ENCODE measurements around the gene NYNRIN. TPM values are rescaled to one million over a fixed set of nuclear protein-coding genes. Genes with fewer than 3 reads are reported as not detected.

Gene NYNRIN
- total RNA-seq, 1 experiment from 2014 or later, result 0.57 TPM

- DNase-seq (ENCODE audit: low read depth), result no peak
Observed at GRCh38 chr14:24415421-24416253, 16.8 kb downstream of the NYNRIN start.

- no peak for DNase-seq (ENCODE audit: low read depth)
Observed at GRCh38 chr14:24416254-24416931, 17.6 kb downstream of the NYNRIN start.

DNA sequence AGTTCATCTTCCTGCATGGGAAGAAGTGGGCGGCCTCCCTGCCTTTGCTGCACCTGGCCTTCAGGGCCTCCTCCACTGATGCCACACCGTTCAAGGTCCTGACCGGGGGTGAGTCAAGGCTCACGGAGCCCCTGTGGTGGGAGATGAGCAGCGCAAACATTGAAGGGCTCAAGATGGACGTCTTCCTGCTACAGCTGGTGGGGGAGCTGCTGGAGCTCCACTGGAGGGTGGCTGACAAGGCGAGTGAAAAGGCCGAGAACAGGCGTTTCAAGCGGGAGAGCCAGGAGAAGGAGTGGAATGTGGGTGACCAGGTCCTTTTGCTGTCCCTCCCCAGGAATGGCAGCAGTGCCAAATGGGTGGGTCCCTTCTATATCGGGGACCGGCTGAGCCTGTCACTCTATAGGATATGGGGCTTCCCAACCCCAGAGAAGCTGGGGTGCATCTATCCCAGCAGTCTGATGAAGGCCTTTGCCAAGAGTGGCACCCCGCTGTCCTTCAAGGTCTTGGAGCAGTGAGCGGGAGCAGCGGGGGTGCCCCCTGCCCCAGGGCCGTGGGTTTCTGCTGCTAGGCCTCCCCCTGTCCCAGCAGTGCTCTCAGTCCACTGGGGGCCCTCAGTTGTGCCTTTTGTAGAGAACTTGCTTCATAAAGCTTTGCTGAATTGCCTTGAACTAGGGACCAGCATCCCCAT is 18.3 kb downstream of the NYNRIN start:
- no peak for DNase-seq (ENCODE audit: low read depth)

DNA sequence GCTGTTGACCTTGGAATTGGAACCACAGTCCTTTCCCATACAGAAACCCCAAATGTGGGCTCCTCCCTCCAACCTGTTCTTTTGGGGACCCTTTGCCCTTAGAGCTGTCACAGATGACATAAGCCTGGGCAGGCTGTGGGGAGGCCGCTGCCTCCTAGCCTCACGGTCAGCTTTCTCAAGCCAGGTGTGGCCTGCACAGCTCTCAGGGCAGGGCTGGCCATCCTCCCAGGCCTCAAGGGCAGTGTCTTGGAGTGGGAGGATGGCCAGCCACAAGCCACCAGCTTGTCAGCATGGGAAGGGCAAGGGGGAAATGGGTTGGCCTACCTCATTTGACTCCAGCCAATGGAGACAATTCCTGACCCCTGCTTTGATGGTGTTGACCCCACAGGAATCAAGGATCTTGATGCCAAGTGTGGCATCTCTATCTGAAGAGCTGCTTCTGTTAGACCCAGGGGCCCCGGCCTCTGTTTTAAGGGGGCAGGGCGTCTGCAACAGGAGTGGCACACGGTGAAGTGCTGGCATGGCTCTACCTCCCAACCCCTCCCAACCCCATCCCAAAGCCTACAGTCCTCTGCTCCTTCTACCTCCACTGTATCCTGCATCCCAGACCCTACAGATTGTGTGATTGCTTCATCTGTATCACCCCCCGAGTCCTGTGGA is 19.2 kb downstream of the NYNRIN start:
- DNase-seq (ENCODE audit: low read depth), result no peak

DNA sequence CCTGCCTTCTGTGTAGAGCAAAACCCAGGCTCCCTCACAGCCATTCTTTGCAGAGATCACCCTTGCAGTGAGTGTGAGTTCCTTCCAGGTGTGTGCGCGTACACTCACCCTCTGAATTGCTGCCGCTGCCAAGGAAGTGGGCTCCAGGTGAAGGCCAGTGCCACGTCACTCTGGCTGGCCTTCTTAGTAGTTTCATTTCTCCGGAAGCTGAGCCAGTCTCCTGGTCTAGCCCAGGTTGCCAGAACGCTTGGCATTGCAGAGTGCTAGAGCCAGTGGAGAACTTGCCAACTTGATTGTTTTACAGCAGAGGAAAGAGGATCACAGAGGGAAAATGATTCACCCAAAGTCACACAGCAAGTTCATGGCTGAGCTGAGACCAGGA is 19.7 kb downstream of the NYNRIN start:
- DNase-seq (ENCODE audit: low read depth), result no peak

DNA sequence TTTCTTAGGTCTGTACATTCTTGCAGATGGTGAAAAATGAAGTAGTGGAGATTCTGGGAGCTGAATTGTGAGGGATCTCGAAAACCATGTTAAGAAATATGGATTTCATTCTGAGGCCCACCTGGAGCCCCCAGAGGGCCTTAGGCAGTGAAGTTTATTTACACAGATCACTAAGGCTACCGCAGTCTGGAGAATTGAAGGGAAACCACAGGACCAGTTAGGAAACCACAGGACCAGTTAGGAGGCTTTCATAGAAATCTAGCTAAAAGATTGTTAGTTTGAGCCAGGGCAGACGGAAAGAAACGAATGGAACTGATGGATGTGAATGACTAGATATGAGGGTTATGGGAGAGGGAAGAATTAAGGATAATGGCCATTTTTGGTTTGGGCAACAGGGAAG is 23.5 kb downstream of the NYNRIN start:
- no peak for DNase-seq (ENCODE audit: low read depth)

DNA sequence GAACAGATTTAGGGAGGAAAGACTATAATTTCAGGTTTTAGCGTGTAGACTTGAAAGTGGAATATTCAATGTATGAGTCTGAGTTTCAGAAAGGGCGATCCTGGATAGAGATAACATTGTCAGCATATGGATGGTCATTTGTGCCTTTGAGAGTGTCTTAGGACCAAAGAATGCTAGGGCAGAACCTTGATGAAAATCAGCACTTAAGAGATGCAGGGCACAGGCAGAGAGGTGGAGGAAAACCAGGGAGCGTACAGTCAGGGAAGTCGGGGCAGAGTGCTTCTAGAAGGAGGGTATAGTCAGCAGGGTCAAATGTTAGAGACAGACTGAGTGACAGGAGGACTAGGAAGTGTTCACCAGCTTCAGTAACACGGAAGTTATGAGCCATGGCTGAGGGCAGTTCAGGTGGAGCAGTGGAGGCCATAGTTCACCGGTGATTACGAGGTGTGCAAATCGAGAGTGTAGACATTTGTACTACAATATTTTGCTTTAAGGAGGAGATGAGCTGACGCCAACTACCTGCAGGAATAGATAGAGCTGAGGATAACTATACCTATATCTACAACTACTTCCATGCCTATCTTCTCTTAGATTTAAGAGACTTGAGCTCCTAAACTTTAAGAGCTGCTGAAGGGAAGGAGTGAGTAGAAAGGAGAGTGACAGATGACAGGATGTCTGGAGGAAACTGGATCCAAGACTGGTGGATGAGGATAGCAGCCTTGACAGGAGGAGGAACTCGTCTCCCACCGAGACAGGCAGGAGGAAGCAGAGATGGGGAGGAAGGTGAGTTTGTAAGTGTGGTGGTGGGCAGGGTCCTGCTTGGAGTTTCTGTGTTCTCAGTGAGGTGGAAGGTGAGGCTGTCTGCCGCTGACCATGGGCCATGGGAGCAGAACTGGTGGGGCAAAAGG is 24.1 kb downstream of the NYNRIN start:
- no peak for DNase-seq (ENCODE audit: low read depth)

DNA sequence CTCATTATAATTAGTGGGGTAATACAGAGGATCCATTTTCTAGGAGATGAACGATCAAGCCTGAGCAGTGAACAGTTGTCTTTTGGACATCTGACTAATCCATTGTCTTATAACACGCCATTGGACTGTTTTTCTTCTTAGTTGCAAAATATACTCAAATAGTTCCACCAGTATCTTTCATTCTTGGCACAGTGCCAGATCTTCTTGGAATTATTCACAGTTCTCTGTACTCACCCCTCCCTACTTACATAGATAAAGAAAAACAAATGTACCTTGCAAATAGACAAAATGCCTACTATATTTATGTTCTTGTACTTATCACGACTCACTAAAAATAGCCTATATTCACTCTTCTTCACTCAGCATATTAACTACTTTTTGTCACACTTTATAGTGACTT is 26.9 kb downstream of the NYNRIN start:
- DNase-seq (ENCODE audit: low read depth), result no peak

DNA sequence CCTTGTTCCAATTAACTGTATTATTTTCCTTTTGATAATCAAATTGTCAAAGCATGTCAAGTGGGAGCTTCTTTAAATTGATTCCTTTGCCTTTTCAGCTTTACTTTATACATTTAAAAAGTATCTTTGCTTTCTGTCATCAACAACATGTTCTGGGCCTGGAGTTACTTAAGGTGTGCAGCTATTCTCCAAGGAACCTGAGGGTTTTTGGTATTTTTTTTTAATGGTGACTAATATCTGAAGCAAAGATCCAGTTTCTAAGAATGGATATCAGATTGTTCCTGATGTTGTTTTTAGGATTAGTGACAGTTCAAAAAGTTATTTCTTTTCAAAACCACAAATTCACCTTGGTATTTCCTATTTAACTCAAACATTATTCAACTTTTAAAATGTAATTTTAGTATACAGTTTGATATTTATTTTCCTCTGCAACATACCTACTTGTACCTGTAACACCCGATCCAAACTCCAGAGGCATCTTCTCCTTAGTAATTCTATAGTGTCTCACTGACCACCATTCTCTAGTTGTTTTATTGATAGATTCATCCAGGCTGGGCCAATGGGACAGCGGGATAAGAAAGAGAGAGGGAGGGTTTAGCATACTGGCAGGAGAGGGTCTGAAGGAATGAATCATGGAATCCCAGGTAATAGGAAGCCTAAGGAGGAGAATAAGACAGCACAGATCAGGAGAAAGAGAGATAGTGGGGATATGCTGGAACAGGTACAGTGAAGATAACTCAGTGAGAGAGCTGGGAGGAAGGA is 27.5 kb downstream of the NYNRIN start:
- no peak for DNase-seq (ENCODE audit: low read depth)

GRCh38 chr14:24426912-24427536 is 28.2 kb downstream of the NYNRIN start:
- DNase-seq (ENCODE audit: low read depth), result no peak

DNA sequence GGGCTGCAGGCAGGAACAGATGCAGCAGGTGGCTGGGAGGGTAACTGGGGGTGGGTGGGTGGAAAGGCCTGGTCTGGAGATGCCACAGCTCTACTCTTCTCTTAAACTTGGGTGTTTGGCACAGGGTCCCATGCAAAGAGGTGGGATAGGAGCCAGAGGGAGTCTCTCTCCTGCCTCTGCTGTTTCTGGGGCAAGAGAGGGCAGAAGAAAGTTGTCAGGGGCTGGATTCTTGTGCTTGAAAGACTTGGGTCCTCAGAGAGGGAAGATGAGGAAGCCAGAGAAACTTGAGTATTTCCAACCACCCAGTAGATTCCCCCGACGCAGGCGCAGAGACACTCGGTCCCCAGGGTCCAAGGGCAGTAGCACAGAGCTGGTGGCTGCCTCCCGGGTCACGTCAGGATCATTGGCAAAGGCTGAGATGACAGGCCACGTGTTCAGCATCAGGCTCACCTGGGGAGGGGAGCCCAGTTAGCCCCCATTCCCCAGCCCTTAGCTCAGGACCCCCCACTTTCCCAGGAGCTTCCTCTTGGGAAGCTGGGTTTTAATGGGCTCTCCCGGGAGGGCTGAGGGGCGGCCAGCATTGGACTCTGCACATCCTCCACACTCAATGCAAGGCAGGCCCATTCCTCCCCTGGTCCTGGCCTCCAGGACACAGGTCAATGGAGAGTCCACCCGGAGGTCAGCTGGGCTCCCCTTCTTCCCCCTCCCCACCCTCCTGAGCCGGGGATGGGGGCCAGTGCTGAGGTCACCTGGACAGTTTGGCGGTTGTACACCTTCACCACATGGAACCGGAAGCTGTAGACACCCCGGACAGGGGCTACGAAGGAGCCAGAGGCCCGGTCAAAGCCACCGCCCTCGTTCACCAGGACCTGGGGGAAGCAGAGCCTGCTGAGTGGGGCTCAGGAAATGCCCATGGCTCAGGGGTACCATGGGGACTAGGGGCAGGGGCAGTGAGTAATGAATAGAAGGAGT is 29.0 kb downstream of the NYNRIN start:
- DNase-seq (ENCODE audit: low read depth), result no peak

DNA sequence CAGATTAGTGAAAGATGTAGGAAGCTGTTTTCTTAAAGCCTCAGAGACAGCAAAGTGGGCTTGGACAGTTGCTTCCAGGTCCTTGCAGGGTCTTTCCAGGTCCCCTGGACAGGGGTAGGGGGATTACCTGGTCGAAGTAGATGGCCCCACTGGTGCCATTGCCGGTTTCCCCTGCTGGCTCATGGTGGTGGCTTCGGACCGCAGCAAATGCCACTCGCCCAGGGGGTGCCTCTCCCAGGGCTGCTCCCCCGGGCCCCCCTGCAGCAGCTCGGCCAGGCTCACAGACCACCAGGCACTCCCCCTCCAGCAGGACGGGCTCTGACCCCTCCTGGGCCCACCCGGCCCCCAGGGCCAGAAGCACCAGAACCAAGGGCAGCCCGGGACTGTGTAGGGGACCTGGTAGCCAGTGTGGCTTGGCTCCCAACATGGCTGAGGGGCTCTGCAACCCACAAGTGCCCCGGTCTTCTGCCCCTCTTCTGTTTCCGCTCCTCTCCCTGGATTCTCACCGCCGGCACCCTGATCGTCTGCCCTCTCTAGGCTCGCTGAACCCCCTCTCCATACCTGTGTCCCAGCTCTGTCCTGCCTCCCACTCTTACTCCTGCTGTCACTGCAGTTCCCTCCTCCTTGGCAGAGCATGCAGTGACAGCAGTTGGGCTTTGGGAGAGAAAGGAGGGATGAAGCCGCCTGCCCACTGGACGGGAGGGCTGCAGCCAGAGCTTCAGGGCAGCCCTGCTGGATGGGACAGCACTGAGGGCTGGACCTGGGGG is 30.0 kb downstream of the NYNRIN start:
- DNase-seq (ENCODE audit: low read depth), result no peak

GRCh38 chr14:24429395-24430142 is 30.8 kb downstream of the NYNRIN start, which contains the start of the genes CBLN3 and KHNYN:
Gene CBLN3, minus strand, starts transcription at chr14:24429668. Its CDS starts 614 bp downstream, at chr14:24429054.
Gene KHNYN, plus strand, starts transcription at chr14:24429954. Its CDS starts 777 bp downstream, at chr14:24430731.
- DNase-seq (ENCODE audit: low read depth), result peak; percentile 96

- DNase-seq (ENCODE audit: low read depth), result peak; percentile 82
Observed at GRCh38 chr14:24430143-24430681, 31.4 kb downstream of the NYNRIN start.

DNA sequence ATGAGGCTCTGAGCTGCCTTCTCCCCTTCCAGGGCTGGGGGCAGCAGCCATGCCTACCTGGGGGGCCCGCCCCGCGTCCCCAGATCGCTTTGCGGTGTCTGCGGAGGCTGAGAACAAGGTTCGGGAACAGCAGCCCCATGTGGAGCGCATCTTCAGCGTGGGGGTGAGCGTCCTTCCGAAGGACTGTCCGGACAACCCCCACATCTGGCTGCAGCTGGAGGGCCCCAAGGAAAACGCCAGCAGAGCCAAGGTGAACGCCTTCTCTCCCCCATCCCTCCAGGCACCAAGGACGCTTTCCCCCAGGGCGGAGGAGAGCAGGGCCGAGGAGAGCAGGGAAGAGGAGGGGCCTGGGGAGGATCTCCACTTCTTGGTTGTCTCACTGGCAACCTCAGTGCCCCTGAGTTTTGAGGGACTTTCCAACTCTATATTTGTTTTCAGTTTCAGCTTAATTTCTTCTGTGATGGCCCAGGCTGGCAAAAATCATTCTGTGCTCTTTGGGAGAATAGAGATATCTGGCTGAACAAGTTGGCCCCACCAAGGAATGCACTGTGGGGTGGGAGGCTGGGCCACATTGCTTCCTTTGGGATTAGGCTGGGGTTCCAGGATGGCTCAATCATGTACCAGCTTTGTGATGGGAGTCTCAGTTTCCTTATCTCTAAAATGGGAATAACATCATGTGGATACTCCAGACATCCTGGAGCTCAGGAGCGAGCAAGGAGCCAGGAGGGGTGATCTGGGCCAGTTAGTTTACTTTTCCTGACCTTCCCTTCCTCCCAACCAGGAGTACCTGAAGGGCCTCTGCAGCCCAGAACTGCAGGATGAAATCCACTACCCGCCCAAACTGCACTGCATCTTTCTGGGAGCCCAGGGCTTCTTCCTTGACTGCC is 32.1 kb downstream of the NYNRIN start:
- peak; percentile 29 for DNase-seq (ENCODE audit: low read depth)

Measured in Daoy (cell line).